PC-9 (cell line): ENCODE results near the gene GPR17. TPM values are rescaled to one million over a fixed set of nuclear protein-coding genes. Genes with fewer than 3 reads are reported as not detected.

ENCODE experiments used
- BruUV-seq: library from RNA; stranded (reverse); fragments of 400-500 nt; replicated peaks from 2 replicates; lab custom pipeline; 2021; lab: Mats Ljungman, UMichigan
- CTCF ChIA-PET: fragments of 300-600 bp; sonication (Branson Sonifier 250); formaldehyde crosslinking; loops from one replicate; lab custom pipeline; 2022; ENCODE audit warnings: antibody characterized with exemption; lab: Charles Lee
- POLR2A ChIA-PET: fragments of 300-600 bp; sonication (Branson Sonifier 250); formaldehyde crosslinking; loops from one replicate; lab custom pipeline; 2022; ENCODE audit warnings: antibody characterized with exemption; ENCODE audit not compliant: unreplicated experiment; lab: Charles Lee
- DNase-seq, 2 experiments: peaks; one replicate each; pipeline versions ENCODE4 v3.0.0 to v3.0.0-alpha.2; 2015 to 2022; ENCODE audit warnings: mixed read lengths in 1 of 2
- H2AFZ ChIP-seq: fragments of 200-600 bp; sonication (generic); 2 replicates; pipeline ENCODE4 v1.8.1; 2017; ENCODE audit warnings: antibody characterized with exemption
- H3F3A ChIP-seq: fragments of 200-600 bp; sonication (generic); 2 replicates; pipeline ENCODE4 v1.8.1; 2017; ENCODE audit warnings: antibody characterized with exemption, mild to moderate bottlenecking, low read depth; ENCODE audit not compliant: insufficient read depth
- H3K27ac ChIP-seq: fragments of 200-600 bp; sonication (generic); 2 replicates; pipeline ENCODE4 v1.6.1; 2016; ENCODE audit warnings: mixed run types
- H3K27me3 ChIP-seq: fragments of 200-600 bp; sonication (generic); 2 replicates; pipeline ENCODE4 v1.6.1; 2016; ENCODE audit warnings: low read depth, mixed run types; ENCODE audit not compliant: insufficient read depth
- H3K36me3 ChIP-seq: fragments of 200-600 bp; sonication (generic); 2 replicates; pipeline ENCODE4 v1.6.1; 2016; ENCODE audit warnings: low read depth, mixed run types
- H3K4me1 ChIP-seq: fragments of 200-600 bp; sonication (generic); replicated peaks from 2 replicates; pipeline ENCODE4 v1.6.1; 2016; ENCODE audit warnings: mixed run types; ENCODE audit not compliant: insufficient read depth
- H3K4me2 ChIP-seq: fragments of 200-600 bp; sonication (generic); 2 replicates; pipeline ENCODE4 v1.6.1; 2017; ENCODE audit warnings: mixed run types
- H3K4me3 ChIP-seq: fragments of 200-600 bp; sonication (generic); 2 replicates; pipeline ENCODE4 v1.6.1; 2016; ENCODE audit warnings: mixed run types
- H3K79me2 ChIP-seq: fragments of 200-600 bp; sonication (generic); 2 replicates; pipeline ENCODE4 v1.6.1; 2017; ENCODE audit warnings: low read depth, mixed run types
- H3K9me2 ChIP-seq: fragments of 200-600 bp; sonication (generic); 2 replicates; pipeline ENCODE4 v1.8.1; 2017; ENCODE audit warnings: mild to moderate bottlenecking; ENCODE audit not compliant: insufficient read depth
- H3K9me3 ChIP-seq: fragments of 200-600 bp; sonication (generic); 2 replicates; pipeline ENCODE4 v1.8.1; 2016; ENCODE audit warnings: low read depth; ENCODE audit not compliant: insufficient read depth
- H4K20me1 ChIP-seq: fragments of 200-600 bp; sonication (generic); 2 replicates; pipeline ENCODE4 v1.8.1; 2017; ENCODE audit not compliant: insufficient read depth
- CTCF ChIP-seq: fragments of 200-600 bp; sonication (generic); conservative IDR thresholded peaks from 2 replicates; pipeline ENCODE4 v1.6.1; 2017; ENCODE audit warnings: mixed run types, antibody characterized with exemption, mild to moderate bottlenecking, moderate library complexity
- EZH2 ChIP-seq: fragments of 200-600 bp; sonication (generic); IDR thresholded peaks from 2 replicates; pipeline ENCODE4 v1.8.0; 2017; ENCODE audit warnings: antibody characterized with exemption, low read depth
- intact Hi-C: fragments of 100-400 bp; cut with micrococcal nuclease; formaldehyde crosslinking; loops from one replicate; pipeline ENCODE4 v1.10.0; 2022; ENCODE audit not compliant: unreplicated experiment
- total RNA-seq: library from RNA; stranded (reverse); gene quantifications from 2 replicates; pipeline ENCODE4 v1.2.3, GENCODE V29; 2021

The GPR17 gene
- total RNA-seq, 1 experiment from 2014 or later: not detected

GRCh38 chr2:127649684-127650040 lies 3.7 kb downstream of the GPR17 start:
- intact Hi-C loops: loop anchor here (1.0 to 10.0 kb wide), 6 partner anchors 51 to 452 kb away; partner anchors contain the start of genes IWS1 and SFT2D3
- H4K20me1 ChIP-seq: no peaks in the 10 kb centered on the region
- H2AFZ ChIP-seq: no peak overlapping the region
- no peaks in the 10 kb centered on the region; the same call in 1 of the 2 replicates for H3K4me1 ChIP-seq
- CTCF ChIA-PET: interaction anchor here (0.5 to 1.6 kb wide), 4 partner anchors 26 to 457 kb away, joined by 4 to 15 read pairs (median 4); partner anchors contain the start of genes ERCC3 and LIMS2
- H3K27me3 ChIP-seq: no peaks in the 10 kb centered on the region
- peak; percentile 97 for TF ChIP-seq CTCF
- no peak for TF ChIP-seq EZH2
- no peaks in the 10 kb centered on the region for H3K9me2 ChIP-seq
- no peak overlapping the region for H3K4me2 ChIP-seq
- no peaks in the 10 kb centered on the region for H3K9me3 ChIP-seq
- H3F3A ChIP-seq: no peaks in the 10 kb centered on the region
- no TSS peak for BruUV-seq
- H3K36me3 ChIP-seq: no peaks in the 10 kb centered on the region
- peak; percentile 74 to 83 for DNase-seq
- H3K79me2 ChIP-seq: no peaks in the 10 kb centered on the region
- H3K4me3 ChIP-seq: no peak overlapping the region
- POLR2A ChIA-PET: no interaction called here
- H3K27ac ChIP-seq: no peak overlapping the region

GRCh38 chr2:127650041-127650784 lies 4.3 kb downstream of the GPR17 start:
- H3K9me2 ChIP-seq: no peaks in the 10 kb centered on the region
- DNase-seq: no peak
- no peak for TF ChIP-seq EZH2
- TF ChIP-seq CTCF: peak; percentile 58; the same call in 1 of the 2 replicates
- POLR2A ChIA-PET: interaction anchor here (0.7 kb wide), 1 partner anchor 1863 kb away, joined by 3 read pairs; no protein-coding TSS in a partner anchor
- H3K4me1 ChIP-seq: no peaks in the 10 kb centered on the region; the same call in 1 of the 2 replicates
- H2AFZ ChIP-seq: no peak overlapping the region
- H3K4me2 ChIP-seq: no peak overlapping the region
- no peaks in the 10 kb centered on the region for H3F3A ChIP-seq
- H3K9me3 ChIP-seq: no peaks in the 10 kb centered on the region
- CTCF ChIA-PET: interaction anchor here (0.5 to 1.6 kb wide), 4 partner anchors 25 to 458 kb away, joined by 4 to 15 read pairs (median 4); partner anchors contain the start of genes ERCC3 and LIMS2
- no peak overlapping the region for H3K27ac ChIP-seq
- H4K20me1 ChIP-seq: no peaks in the 10 kb centered on the region
- no peaks in the 10 kb centered on the region for H3K79me2 ChIP-seq
- H3K36me3 ChIP-seq: no peaks in the 10 kb centered on the region
- no TSS peak for BruUV-seq
- H3K27me3 ChIP-seq: no peaks in the 10 kb centered on the region
- no peak overlapping the region for H3K4me3 ChIP-seq
- intact Hi-C loops: no loop called here

DNA sequence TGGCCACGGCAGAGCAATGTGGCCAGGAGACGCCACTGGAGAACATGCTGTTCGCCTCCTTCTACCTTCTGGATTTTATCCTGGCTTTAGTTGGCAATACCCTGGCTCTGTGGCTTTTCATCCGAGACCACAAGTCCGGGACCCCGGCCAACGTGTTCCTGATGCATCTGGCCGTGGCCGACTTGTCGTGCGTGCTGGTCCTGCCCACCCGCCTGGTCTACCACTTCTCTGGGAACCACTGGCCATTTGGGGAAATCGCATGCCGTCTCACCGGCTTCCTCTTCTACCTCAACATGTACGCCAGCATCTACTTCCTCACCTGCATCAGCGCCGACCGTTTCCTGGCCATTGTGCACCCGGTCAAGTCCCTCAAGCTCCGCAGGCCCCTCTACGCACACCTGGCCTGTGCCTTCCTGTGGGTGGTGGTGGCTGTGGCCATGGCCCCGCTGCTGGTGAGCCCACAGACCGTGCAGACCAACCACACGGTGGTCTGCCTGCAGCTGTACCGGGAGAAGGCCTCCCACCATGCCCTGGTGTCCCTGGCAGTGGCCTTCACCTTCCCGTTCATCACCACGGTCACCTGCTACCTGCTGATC lies 4.9 kb downstream of the GPR17 start:
- POLR2A ChIA-PET: interaction anchor here (0.7 kb wide), 1 partner anchor 1864 kb away, joined by 3 read pairs; no protein-coding TSS in a partner anchor
- Histone ChIP-seq H4K20me1 (no peaks in the 10 kb centered on the region), H3K36me3 (no peaks in the 10 kb centered on the region), H3K4me1 (no peaks in the 10 kb centered on the region; the same call in 1 of the 2 replicates), H3F3A (no peaks in the 10 kb centered on the region), H2AFZ (no peak overlapping the region), H3K4me3 (no peak overlapping the region), H3K4me2 (no peak overlapping the region), H3K79me2 (no peaks in the 10 kb centered on the region), H3K27ac (no peak overlapping the region), H3K9me2 (no peaks in the 10 kb centered on the region), H3K27me3 (no peaks in the 10 kb centered on the region), H3K9me3 (no peaks in the 10 kb centered on the region)
- no peak for DNase-seq
- TF ChIP-seq CTCF (no peak), EZH2 (no peak)
- CTCF ChIA-PET: interaction anchor here (1.6 kb wide), 1 partner anchor 60 kb away, joined by 15 read pairs; no protein-coding TSS in a partner anchor
- intact Hi-C loops: no loop called here
- no TSS peak for BruUV-seq
